Measurements from ENCODE around the gene TBP. TPM values are rescaled to one million over a fixed set of nuclear protein-coding genes. Genes with fewer than 3 reads are reported as not detected.

The TBP gene
- total and polyA plus RNA-seq, 2 of the 13 experiments (the other 11 are each of a cell fraction or from before 2014, with no cell fraction given), result 21.7 to 28.1 TPM

- TF ChIP-seq, protein P1, sequence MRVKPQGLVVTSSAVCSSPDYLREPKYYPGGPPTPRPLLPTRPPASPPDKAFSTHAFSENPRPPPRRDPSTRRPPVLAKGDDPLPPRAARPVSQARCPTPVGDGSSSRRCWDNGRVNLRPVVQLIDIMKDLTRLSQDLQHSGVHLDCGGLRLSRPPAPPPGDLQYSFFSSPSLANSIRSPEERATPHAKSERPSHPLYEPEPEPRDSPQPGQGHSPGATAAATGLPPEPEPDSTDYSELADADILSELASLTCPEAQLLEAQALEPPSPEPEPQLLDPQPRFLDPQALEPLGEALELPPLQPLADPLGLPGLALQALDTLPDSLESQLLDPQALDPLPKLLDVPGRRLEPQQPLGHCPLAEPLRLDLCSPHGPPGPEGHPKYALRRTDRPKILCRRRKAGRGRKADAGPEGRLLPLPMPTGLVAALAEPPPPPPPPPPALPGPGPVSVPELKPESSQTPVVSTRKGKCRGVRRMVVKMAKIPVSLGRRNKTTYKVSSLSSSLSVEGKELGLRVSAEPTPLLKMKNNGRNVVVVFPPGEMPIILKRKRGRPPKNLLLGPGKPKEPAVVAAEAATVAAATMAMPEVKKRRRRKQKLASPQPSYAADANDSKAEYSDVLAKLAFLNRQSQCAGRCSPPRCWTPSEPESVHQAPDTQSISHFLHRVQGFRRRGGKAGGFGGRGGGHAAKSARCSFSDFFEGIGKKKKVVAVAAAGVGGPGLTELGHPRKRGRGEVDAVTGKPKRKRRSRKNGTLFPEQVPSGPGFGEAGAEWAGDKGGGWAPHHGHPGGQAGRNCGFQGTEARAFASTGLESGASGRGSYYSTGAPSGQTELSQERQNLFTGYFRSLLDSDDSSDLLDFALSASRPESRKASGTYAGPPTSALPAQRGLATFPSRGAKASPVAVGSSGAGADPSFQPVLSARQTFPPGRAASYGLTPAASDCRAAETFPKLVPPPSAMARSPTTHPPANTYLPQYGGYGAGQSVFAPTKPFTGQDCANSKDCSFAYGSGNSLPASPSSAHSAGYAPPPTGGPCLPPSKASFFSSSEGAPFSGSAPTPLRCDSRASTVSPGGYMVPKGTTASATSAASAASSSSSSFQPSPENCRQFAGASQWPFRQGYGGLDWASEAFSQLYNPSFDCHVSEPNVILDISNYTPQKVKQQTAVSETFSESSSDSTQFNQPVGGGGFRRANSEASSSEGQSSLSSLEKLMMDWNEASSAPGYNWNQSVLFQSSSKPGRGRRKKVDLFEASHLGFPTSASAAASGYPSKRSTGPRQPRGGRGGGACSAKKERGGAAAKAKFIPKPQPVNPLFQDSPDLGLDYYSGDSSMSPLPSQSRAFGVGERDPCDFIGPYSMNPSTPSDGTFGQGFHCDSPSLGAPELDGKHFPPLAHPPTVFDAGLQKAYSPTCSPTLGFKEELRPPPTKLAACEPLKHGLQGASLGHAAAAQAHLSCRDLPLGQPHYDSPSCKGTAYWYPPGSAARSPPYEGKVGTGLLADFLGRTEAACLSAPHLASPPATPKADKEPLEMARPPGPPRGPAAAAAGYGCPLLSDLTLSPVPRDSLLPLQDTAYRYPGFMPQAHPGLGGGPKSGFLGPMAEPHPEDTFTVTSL (CRISPR knock-in tag; IDR thresholded peaks at IDR 0.05; ENCODE audit: borderline replicate concordance), result no peak
- TF ChIP-seq CEBPG (CRISPR knock-in tag; IDR thresholded peaks at IDR 0.05) (peak; percentile 33; the same call in 1 of the 2 replicates), CBFB (CRISPR knock-in tag; IDR thresholded peaks at IDR 0.05) (peak; percentile 74; the same call in 1 of the 2 replicates), ZNF318 (CRISPR knock-in tag; IDR thresholded peaks at IDR 0.05) (no peak)
- TF ChIP-seq, protein P2, sequence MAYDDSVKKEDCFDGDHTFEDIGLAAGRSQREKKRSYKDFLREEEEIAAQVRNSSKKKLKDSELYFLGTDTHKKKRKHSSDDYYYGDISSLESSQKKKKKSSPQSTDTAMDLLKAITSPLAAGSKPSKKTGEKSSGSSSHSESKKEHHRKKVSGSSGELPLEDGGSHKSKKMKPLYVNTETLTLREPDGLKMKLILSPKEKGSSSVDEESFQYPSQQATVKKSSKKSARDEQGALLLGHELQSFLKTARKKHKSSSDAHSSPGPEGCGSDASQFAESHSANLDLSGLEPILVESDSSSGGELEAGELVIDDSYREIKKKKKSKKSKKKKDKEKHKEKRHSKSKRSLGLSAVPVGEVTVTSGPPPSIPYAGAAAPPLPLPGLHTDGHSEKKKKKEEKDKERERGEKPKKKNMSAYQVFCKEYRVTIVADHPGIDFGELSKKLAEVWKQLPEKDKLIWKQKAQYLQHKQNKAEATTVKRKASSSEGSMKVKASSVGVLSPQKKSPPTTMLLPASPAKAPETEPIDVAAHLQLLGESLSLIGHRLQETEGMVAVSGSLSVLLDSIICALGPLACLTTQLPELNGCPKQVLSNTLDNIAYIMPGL (CRISPR knock-in tag; IDR thresholded peaks at IDR 0.05; ENCODE audit: borderline replicate concordance in 1 of 2, low read depth in 1 of 2), result peak; percentile 59 to 87; a peak in 3 of 4 replicates
- TF ChIP-seq, protein P3, sequence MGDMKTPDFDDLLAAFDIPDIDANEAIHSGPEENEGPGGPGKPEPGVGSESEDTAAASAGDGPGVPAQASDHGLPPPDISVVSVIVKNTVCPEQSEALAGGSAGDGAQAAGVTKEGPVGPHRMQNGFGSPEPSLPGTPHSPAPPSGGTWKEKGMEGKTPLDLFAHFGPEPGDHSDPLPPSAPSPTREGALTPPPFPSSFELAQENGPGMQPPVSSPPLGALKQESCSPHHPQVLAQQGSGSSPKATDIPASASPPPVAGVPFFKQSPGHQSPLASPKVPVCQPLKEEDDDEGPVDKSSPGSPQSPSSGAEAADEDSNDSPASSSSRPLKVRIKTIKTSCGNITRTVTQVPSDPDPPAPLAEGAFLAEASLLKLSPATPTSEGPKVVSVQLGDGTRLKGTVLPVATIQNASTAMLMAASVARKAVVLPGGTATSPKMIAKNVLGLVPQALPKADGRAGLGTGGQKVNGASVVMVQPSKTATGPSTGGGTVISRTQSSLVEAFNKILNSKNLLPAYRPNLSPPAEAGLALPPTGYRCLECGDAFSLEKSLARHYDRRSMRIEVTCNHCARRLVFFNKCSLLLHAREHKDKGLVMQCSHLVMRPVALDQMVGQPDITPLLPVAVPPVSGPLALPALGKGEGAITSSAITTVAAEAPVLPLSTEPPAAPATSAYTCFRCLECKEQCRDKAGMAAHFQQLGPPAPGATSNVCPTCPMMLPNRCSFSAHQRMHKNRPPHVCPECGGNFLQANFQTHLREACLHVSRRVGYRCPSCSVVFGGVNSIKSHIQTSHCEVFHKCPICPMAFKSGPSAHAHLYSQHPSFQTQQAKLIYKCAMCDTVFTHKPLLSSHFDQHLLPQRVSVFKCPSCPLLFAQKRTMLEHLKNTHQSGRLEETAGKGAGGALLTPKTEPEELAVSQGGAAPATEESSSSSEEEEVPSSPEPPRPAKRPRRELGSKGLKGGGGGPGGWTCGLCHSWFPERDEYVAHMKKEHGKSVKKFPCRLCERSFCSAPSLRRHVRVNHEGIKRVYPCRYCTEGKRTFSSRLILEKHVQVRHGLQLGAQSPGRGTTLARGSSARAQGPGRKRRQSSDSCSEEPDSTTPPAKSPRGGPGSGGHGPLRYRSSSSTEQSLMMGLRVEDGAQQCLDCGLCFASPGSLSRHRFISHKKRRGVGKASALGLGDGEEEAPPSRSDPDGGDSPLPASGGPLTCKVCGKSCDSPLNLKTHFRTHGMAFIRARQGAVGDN (CRISPR knock-in tag; IDR thresholded peaks at IDR 0.05), result peak; percentile 87
These were observed 30.2 kb downstream of the TBP start, which contains the start of gene PDCD2 (continued) for GRCh38 chr6:170584181-170584953.

Data from HepG2 (cell line).